Liver (tissue), 9 donors: Measurements from ENCODE around the gene MKI67. TPM values are rescaled to one million over a fixed set of nuclear protein-coding genes. Genes with fewer than 3 reads are reported as not detected.

ENCODE experiments used
- DNase-seq: peaks from one replicate; pipeline ENCODE4 v3.0.0-alpha.2; 2017; ENCODE audit warnings: low spot score
- H3K27ac ChIP-seq, 2 donors: one replicate each; pipeline ENCODE4 v1.7.0; 2013; ENCODE audit warnings: inconsistent platforms in 2 of 2, low read length in 2 of 2, control low read depth in 1 of 2, low read depth in 1 of 2, mild to moderate bottlenecking in 1 of 2
- H3K27me3 ChIP-seq, 4 donors: one replicate each; pipeline versions ENCODE4 v1.6.1 to v1.7.0; 2013; ENCODE audit warnings: low read length in 3 of 4, inconsistent platforms in 1 of 4, mild to moderate bottlenecking in 1 of 4, moderate library complexity in 1 of 4; ENCODE audit not compliant: control insufficient read depth in 4 of 4, insufficient read depth in 4 of 4
- H3K36me3 ChIP-seq, 4 donors: one replicate each; pipeline versions ENCODE4 v1.6.1 to v1.7.0; 2013; ENCODE audit warnings: low read length in 3 of 4, mild to moderate bottlenecking in 3 of 4, low read depth in 1 of 4, moderate library complexity in 1 of 4; ENCODE audit not compliant: control insufficient read depth in 4 of 4, insufficient read depth in 3 of 4
- H3K4me1 ChIP-seq, 4 donors: one replicate each; pipeline versions ENCODE4 v1.6.1 to v1.7.0; 2013; ENCODE audit warnings: low read length in 3 of 4, mild to moderate bottlenecking in 3 of 4, moderate library complexity in 1 of 4; ENCODE audit not compliant: control insufficient read depth in 4 of 4, insufficient read depth in 4 of 4
- H3K4me3 ChIP-seq, 3 donors: one replicate each; pipeline versions ENCODE4 v1.6.1 to v1.7.0; 2013; ENCODE audit warnings: low read length in 3 of 3, control low read depth in 1 of 3, low read depth in 1 of 3, mild to moderate bottlenecking in 1 of 3
- H3K9ac ChIP-seq, 2 donors: one replicate each; pipeline ENCODE4 v1.7.0; 2013; ENCODE audit warnings: low read length in 2 of 2, mild to moderate bottlenecking in 2 of 2, moderate library complexity in 2 of 2, control low read depth in 1 of 2, low read depth in 1 of 2
- H3K9me3 ChIP-seq, 4 donors: one replicate each; pipeline versions ENCODE4 v1.6.1 to v1.7.0; 2013; ENCODE audit warnings: low read length in 3 of 4; ENCODE audit not compliant: control insufficient read depth in 4 of 4
- EGR1 ChIP-seq, 2 donors: IDR thresholded peaks; 2 replicates each; pipeline ENCODE4 v1.6.1; 2016 to 2018; ENCODE audit warnings: antibody characterized with exemption in 2 of 2, low read depth in 2 of 2
- FOXA1 ChIP-seq: IDR thresholded peaks from 2 replicates; pipeline ENCODE4 v1.6.1; 2016; ENCODE audit warnings: antibody characterized with exemption
- FOXA2 ChIP-seq: IDR thresholded peaks from 2 replicates; pipeline ENCODE4 v1.6.1; 2016; ENCODE audit warnings: antibody characterized with exemption
- GABPA ChIP-seq, 2 donors: IDR thresholded peaks in 1 of 2; conservative IDR thresholded peaks in 1 of 2; 2 replicates each; pipeline ENCODE4 v1.6.1; 2016; ENCODE audit warnings: antibody characterized with exemption in 2 of 2, mild to moderate bottlenecking in 1 of 2, moderate library complexity in 1 of 2
- HNF4A ChIP-seq, 2 donors: conservative IDR thresholded peaks; 2 replicates each; pipeline ENCODE4 v1.6.1; 2016; ENCODE audit warnings: antibody characterized with exemption in 2 of 2, mild to moderate bottlenecking in 2 of 2
- HNF4G ChIP-seq: IDR thresholded peaks from 2 replicates; pipeline ENCODE4 v1.6.1; 2016; ENCODE audit warnings: antibody characterized with exemption
- JUND ChIP-seq, 2 donors: IDR thresholded peaks; 2 replicates each; pipeline ENCODE4 v1.6.1; 2016; ENCODE audit warnings: antibody characterized with exemption in 2 of 2
- MAX ChIP-seq: IDR thresholded peaks from 2 replicates; pipeline ENCODE4 v1.6.1; 2016; ENCODE audit warnings: antibody characterized with exemption
- NR2F2 ChIP-seq: IDR thresholded peaks from 2 replicates; pipeline ENCODE4 v1.6.1; 2016; ENCODE audit warnings: antibody characterized with exemption
- RAD21 ChIP-seq, 2 donors: IDR thresholded peaks; 2 replicates each; pipeline ENCODE4 v1.6.1; 2016; ENCODE audit warnings: antibody characterized with exemption in 2 of 2, mild to moderate bottlenecking in 2 of 2
- RXRA ChIP-seq, 2 donors: IDR thresholded peaks; 2 replicates each; pipeline ENCODE4 v1.6.1; 2017 to 2018; ENCODE audit warnings: antibody characterized with exemption in 2 of 2, mild to moderate bottlenecking in 1 of 2
- SP1 ChIP-seq: IDR thresholded peaks from 2 replicates; pipeline ENCODE4 v1.6.1; 2018; ENCODE audit warnings: antibody characterized with exemption, mild to moderate bottlenecking
- TAF1 ChIP-seq: conservative IDR thresholded peaks from 2 replicates; pipeline ENCODE4 v1.6.1; 2016; ENCODE audit warnings: antibody characterized with exemption, mild to moderate bottlenecking
- YY1 ChIP-seq: IDR thresholded peaks from 2 replicates; pipeline ENCODE4 v1.6.1; 2016; ENCODE audit warnings: antibody characterized with exemption, mild to moderate bottlenecking
- ZBTB33 ChIP-seq: IDR thresholded peaks from 2 replicates; pipeline ENCODE4 v1.6.1; 2016; ENCODE audit warnings: antibody characterized with exemption
- WGBS: extraction: QIAGEN DNeasy Blood & Tissue Kit; methylation state at CpG from one replicate; pipeline ENCODE4 v1.1.7; 2013; 5-methylcytosine and 5-hydroxymethylcytosine counted together
- polyA plus RNA-seq, 2 donors: library from polyadenylated mRNA; stranded (reverse) in 1 of 2; unstranded in 1 of 2; fragments of 200-250 nt in 1 of 2; fragments of >200 nt in 1 of 2; fragmentation: Nextera tagmentation in 1 of 2; extraction: Ambion mirVana in 1 of 2; gene quantifications; one replicate each; pipeline versions ENCODE4 v1.2.1 to v1.2.3, GENCODE V29; 2013 to 2015
- total RNA-seq, 2 donors: library from RNA; depleted of rRNA; stranded (reverse); fragments of >200 nt; gene quantifications; one replicate each; pipeline ENCODE4 v1.2.3, GENCODE V29; 2014
- TF ChIP-seq, protein P1 (sequence below): fragments of 150-350 bp; IDR thresholded peaks from 2 replicates; pipeline ENCODE4 v1.5.1; 2017; ENCODE audit warnings: improper control_type of control experiment, low read depth, low read length; ENCODE audit not compliant: missing input control
- TF ChIP-seq, protein P2 (sequence below): IDR thresholded peaks from 2 replicates; pipeline ENCODE4 v1.6.1; 2016; ENCODE audit warnings: antibody characterized with exemption
- donor health status: healthy.
- donor health status: healthy.
- donor health status: healthy.
- donor health status: healthy.
- donor health status: healthy.

The MKI67 gene
- total and polyA plus RNA-seq, 4 donors = 0.25 to 54.5 (median 1.1) TPM

DNA sequence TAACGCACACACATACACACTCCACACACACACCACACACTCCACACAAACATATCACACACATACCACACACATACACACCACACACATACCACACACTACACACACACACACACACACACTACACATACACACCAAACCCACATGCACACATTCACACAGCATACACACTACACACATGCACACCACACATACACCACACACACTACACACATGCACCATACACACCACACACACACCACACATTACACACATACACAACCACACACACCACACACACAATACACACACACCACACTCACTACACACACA lies 66.3 kb downstream of the MKI67 start:
- Histone ChIP-seq H3K27me3 (peaks cover 0 to 3% (median under 1%) of the 10 kb centered on the region in 4 donors), H3K4me1 (peaks cover 0 to 7% (median 1%) of the 10 kb centered on the region in 4 donors), H3K9me3 (no peaks in the 10 kb centered on the region), H3K36me3 (peaks cover 0 to 3% (median 1%) of the 10 kb centered on the region in 4 donors), H3K9ac (no peak overlapping the region), H3K4me3 (no peak overlapping the region), H3K27ac (no peak overlapping the region)
- TF ChIP-seq GABPA (IDR thresholded peaks at IDR 0.05 in 1 of 2, conservative IDR thresholded peaks at IDR 0.05 in 1 of 2) (no peak), TAF1 (no peak), RXRA (IDR thresholded peaks at IDR 0.05) (no peak), NR2F2 (no peak), HNF4G (no peak), SP1 (no peak), HNF4A (conservative IDR thresholded peaks at IDR 0.05) (no peak), ZBTB33 (no peak), RAD21 (IDR thresholded peaks at IDR 0.05) (no peak), FOXA1 (no peak), FOXA2 (no peak), YY1 (no peak), MAX (no peak), EGR1 (IDR thresholded peaks at IDR 0.05; ENCODE audit: low read depth in 2 of 2) (no peak)
- TF ChIP-seq, protein P1, sequence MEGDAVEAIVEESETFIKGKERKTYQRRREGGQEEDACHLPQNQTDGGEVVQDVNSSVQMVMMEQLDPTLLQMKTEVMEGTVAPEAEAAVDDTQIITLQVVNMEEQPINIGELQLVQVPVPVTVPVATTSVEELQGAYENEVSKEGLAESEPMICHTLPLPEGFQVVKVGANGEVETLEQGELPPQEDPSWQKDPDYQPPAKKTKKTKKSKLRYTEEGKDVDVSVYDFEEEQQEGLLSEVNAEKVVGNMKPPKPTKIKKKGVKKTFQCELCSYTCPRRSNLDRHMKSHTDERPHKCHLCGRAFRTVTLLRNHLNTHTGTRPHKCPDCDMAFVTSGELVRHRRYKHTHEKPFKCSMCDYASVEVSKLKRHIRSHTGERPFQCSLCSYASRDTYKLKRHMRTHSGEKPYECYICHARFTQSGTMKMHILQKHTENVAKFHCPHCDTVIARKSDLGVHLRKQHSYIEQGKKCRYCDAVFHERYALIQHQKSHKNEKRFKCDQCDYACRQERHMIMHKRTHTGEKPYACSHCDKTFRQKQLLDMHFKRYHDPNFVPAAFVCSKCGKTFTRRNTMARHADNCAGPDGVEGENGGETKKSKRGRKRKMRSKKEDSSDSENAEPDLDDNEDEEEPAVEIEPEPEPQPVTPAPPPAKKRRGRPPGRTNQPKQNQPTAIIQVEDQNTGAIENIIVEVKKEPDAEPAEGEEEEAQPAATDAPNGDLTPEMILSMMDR = no peak
- TF ChIP-seq, protein P2, sequence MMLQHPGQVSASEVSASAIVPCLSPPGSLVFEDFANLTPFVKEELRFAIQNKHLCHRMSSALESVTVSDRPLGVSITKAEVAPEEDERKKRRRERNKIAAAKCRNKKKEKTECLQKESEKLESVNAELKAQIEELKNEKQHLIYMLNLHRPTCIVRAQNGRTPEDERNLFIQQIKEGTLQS = no peak
- DNase-seq = no peak
- WGBS = 45% methylated on average over 1 of the region's 1 CpG

DNA sequence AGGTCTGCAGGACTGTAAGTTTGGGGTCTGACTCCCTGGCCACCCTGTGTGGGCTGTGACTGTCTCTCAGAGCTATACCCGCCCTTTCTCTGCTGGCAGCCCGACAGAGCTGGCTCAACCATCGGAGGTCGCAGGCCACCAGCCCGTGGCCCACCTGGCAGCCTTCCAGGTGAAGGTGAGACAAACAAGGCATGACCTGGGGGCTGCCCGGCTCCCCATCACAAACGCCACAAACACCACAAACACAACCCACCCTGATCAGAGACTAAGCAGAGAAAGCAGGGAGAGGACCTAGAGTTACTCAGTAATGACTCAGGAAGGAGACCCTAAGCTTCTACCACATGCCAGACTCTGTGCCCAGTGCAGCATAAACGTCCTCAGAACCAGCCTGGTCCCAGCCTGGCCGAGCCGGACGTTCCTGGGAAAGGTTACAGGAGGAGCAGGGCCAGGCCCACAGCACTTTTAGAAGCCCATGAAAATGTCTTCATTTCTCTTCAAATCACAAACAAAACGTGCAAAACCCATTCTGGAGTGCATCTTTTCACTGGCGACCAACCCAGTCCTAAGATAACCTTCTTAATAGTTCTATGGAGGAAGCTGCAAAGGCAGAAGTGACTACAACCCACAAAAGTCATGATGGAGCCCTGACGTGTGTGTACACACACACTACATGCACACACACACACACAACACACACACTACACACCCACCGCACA lies 66.8 kb downstream of the MKI67 start:
- Histone ChIP-seq H3K27me3 (peaks cover 0 to 3% (median under 1%) of the 10 kb centered on the region in 4 donors), H3K36me3 (peaks cover 0 to 3% (median 1%) of the 10 kb centered on the region in 4 donors), H3K9me3 (no peaks in the 10 kb centered on the region), H3K4me1 (peaks cover 0 to 7% (median 1%) of the 10 kb centered on the region in 4 donors), H3K4me3 (no peak overlapping the region), H3K9ac (no peak overlapping the region), H3K27ac (no peak overlapping the region)
- TF ChIP-seq JUND (IDR thresholded peaks at IDR 0.05) (no peak), FOXA2 (no peak), RXRA (IDR thresholded peaks at IDR 0.05) (no peak), HNF4A (conservative IDR thresholded peaks at IDR 0.05) (no peak), SP1 (no peak), MAX (no peak), YY1 (no peak), EGR1 (IDR thresholded peaks at IDR 0.05; ENCODE audit: low read depth in 2 of 2) (no peak), RAD21 (IDR thresholded peaks at IDR 0.05) (no peak), FOXA1 (no peak), HNF4G (no peak), NR2F2 (no peak)
- TF ChIP-seq, protein P1 = no peak
- TF ChIP-seq, protein P2 = no peak
- whole genome bisulfite sequencing = 80% methylated on average over 15 of the region's 15 CpGs
- no peak for DNase-seq
